GM18873 (cell line): ENCODE results near the gene DDI1.
A peak's percentile ranks its signal among the peaks of the same experiment; 100 is the strongest.

Experiments used
- ATAC-seq: cut with Tn5 transposase; IDR thresholded peaks from one replicate; pipeline ENCODE4 v1.9.1; 2021; ENCODE audit warnings: mild to moderate bottlenecking, moderate library complexity, moderate number of reproducible peaks; ENCODE audit not compliant: unreplicated experiment, low FRiP score

The DDI1 gene

DNA sequence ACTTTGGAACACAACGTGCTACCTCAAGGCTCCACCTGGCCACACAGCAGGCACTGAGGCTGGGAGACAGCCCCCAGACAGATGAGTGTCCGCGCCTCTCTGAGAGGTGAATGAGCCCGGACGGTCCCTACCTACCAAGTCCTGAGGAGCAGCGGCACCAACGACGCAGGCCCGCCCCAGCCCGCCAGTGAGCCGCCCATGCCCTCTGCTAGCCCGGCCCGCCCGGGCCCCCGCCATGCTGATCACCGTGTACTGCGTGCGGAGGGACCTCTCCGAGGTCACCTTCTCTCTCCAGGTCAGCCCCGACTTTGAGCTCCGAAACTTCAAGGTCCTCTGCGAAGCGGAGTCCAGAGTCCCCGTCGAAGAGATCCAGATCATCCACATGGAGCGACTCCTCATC lies at the start of gene DDI1:
DDI1 (plus strand) TSS at position 53 of the 400 bp plus-strand sequence; CDS start at position 236, 183 bp downstream.
- no peak for ATAC-seq

DNA sequence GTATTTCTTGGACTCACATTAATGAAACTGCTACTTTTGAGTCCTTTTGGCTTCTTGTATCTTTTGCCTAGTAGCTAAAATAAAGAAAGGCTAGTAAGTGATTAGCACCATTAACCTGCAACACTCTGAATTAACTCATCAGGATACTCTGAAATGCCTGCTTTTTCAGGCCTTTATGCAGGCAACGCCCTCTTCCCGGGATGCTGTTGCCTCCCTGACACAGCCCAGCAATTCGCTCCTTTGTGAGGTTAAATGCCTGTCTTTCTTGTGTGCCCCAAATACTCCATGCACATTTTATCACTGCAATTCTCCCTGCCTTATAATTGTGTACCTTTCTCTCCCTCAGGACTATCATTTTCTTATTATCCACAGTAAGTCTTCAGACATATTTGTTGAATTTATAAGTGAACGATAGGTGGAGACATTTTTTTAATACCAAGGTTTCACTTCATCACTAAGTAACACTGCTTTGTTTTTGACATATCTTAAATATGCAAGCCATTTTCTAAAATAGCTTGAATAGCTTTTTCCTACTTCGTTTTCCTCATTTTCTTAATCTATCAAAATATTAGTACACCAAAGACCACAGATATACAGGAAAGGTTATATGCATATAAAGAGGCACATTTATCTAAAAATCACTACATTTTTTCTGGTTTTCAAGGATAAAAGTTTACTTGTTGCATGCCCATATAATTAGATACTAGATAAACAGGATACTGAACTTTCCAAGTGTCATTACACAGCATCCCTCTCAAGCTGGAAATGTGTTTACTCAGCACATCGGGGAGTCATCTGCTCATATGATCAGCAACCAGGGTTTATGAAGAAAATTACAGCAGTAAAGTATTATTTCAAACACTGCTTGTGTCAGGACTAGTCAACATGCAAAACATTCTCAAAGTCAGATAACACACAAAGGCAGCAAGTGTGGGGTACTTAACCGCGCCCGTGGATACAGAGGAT lies 48.5 kb upstream of the DDI1 start:
- no peak for ATAC-seq

DNA sequence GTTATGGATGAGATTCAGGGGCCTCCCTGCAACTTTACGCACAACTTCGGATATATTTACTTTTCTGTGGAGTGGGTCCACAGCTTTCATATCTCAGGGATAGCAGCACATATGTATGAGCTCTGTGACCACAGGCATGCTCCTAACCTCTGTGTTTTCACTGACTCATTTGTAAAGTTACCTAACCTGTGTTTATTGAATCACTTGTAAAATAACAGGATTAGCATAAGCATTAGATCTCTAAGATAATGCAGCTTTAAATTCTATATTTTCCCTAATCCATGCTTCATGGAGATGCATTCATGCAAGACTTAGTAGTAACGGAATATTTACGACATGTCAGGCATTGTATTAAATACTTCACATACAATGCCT lies 47.9 kb upstream of the DDI1 start:
- no peak for ATAC-seq

DNA sequence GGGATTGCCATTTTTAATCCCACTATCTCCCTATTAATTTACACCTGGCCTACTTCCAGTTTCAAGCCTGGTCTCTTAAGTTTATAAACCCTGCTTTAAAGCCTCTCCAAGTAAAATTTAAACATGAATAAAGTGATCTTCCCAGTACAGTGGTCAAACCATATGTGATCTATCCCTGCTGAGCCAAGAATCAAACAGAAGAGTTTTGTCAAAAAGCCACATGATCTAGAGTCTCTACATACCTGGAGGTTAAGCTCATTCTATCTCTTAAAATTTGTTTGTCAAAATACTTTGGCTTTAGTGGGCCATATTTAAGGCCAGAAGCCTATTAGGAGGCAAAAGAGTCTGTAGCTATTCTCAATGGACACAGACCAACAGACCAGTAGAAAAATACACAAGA lies 42.9 kb upstream of the DDI1 start:
- ATAC-seq, result no peak

DNA sequence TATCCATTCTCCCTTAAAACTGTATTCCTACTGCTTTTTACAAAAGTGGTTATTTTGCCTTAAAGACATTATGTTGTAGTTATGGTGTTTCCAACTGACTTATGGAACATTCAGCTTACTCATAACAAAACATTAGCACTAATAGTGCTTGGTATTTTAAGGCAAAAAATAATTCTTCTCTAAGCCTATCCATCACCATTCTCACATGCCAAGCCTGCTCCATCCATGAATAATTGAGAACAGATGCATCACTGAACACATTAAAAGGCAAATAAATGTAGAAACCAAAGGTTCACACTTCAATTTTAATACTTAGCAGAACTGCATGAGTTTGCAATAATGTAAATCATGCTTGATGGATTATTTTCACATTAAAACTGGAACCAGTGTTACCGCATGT lies 42.3 kb upstream of the DDI1 start:
- no peak for ATAC-seq

DNA sequence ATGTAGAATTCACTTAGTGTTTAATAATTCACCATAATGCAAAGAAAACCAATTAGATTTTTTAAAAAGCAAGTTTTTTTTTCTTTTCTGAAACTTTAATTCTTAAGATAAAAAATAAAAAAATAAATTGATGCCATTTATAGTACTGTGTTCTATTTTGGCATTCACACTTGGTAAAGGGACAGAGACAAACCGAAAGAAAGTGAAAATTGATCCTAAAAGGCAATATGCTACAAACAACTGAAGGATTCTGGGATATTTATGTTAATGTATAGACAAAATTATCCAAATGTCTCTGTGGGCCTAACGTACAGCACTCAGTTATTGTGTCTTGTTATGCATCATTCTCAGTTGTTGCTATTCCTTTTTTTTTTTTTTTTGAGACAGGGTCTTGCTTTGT lies 41.9 kb upstream of the DDI1 start:
- no peak for ATAC-seq

DNA sequence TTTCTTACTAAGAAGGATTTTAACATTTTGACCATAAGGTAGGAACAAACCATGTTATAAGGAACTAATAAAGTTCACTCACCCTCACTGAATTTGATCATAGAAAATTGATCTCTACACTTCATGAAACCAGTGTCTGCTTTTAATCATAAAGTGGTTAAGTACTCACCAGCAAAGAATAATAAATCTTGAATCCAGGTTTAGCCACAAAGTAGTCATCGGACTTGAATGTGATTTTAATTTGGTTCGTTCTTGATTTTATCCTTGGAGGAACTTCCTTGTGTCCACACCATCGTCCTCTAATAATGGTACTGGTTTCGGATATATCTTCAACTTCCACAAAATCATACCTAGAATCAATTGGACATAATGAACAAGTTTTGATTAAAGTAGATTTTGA lies 40.5 kb upstream of the DDI1 start:
- ATAC-seq, result no peak

DNA sequence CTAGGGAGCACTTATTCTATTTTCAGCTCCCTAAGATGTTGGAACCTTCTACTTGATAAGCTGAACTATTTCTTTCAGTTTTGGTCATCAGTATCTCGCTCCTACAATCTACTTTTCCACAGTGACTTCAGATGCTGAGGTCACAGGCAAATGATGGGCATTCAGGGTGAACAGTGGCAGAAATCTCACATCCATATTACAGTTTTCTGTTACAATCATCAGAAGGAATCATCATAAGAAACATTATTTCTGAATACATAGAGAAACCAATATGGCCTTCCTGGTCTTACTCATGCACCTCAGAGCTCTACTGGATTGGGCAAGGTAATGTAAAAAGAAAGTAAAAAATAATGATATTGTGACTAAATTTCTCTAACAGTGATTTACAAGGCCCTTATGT lies 39.4 kb upstream of the DDI1 start:
- no peak for ATAC-seq

DNA sequence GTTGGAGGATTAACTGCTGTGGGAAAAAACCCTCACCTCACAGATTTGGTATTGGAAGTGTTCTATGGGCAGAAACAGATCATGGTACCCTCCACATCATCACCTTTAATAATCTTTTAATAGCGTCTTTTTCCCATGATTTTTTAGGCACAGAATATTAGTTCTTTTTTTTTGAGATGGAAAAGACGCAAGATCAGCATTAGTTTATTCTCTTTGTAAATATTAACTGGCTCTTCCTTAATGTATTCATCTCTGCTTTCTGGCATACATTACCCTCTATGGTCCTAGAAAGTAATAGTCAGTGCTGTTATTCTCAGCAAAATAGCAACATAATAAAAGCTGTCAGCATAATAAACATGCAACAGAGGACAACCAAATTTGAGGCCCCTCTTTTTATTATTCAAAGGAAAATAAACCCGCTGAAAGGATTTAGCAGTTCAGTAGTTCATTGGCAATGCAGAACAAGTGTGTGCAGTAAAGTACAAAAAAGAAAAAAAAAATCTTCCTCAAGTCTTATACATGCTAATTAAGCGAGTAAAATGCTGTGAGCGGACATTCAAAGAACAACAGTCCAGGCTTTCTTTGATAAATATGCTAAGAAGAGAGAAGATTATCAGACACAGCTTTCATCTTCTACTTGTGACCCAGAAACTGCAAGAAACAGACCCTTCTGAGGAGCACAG lies 37.5 kb upstream of the DDI1 start:
- ATAC-seq, result no peak

DNA sequence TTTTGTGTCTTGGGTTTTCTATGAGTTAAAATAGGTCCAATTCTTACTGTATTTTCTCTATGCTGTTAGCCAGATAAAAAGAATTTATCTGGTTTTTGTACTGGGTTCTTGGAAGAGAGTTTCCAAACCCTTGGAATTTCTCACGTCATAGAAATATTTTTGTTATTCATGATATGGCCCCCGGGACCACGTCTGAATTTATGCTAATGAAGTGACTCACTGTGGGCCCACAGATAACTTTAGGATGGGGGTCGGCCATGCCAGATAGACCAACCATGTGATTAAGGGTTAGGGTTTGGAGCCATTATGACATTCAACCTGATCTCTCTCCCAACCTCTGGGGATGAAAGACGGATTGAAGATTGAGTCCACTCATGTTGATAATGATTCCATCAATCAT lies 35.6 kb upstream of the DDI1 start:
- ATAC-seq, result no peak

DNA sequence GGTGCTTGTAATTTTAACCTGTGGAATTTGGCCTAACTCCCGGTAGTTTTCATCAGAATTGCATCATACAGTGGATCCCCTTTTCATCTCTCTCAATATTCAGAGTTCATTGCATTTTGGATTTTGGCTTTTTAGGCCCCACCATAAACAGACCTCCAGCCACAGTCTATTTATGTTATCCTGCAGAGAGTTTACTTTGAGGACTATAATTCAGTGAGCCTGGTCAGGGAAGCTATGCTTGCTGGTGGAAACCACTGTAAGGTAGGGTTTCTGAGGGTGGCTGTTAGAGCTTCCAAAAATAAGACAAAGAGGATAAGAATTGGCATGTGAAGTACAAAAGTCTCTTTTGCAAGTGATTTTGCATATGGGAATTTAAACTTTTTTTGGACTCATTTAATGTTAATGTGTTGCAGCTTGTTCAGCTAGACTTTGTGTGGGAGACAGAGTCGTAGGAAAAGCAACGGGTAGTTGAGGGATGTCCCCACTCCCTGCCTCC lies 34.8 kb upstream of the DDI1 start:
- ATAC-seq, result no peak

DNA sequence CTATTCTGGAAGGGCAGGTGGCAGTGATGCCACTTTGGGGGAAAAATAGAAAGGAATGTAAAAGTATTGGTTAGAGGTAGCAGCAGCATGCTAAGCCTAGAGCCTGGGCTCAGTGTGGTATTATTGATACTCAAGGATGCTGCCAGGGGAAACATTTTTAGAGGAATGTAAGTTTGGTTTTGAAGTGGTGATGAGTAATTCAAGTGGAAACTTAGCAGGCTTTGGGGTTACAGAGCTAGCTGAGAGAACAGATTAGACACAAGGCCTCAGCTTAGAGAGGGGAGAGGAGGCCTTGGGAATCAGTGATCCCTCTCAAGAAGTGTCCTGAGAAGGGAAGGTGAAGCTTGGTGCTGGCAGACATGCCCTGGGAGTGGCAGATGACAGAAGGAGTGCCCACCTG lies 32.9 kb upstream of the DDI1 start:
- no peak for ATAC-seq

DNA sequence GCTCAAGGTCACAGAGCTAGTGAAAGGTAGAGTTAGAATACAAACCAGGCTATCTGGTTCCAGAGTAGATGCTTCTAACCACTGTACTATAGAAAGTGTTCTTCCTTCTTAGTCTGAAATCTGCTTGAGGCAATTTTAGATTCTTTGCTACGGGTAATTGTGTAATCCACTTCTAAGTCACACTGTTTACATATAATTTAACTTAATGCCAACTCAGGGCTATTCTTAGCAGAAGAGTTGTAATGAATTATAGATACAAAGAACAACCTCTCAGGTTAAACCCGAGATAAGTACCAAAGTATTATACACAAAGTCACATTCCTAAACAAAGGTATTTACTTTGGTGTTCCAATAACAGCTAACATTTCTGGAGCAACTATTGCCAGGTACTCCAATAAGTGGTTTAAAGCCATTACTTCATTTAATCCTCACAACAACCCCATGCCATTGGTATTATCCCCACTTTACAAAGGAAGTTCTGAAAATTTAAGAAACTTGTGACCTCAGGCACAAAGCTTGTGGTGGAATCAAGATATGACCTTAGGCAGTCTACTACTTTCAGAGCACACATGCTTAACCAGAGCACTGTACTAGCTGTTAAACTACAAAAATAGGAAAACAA lies 31.1 kb upstream of the DDI1 start:
- ATAC-seq, result no peak

DNA sequence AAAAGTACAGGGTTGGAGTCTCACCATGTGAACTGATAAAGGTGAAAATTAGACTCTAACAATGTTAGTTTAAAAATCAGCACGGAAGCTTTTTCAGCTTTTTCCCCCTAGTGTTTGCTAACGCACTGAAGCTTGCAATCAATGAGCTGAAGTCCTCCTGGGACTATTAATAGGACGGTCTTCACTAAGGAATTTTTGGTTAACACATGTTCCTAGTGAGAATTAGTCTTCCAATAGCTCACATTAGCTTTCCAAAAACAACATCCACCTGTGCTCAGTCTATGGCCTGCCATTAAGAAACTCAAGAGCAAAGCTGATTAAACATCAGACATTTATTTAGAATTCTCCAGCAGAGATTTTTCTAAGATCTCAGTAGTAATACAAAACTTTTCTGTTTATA lies 26.7 kb upstream of the DDI1 start:
- ATAC-seq, result no peak

DNA sequence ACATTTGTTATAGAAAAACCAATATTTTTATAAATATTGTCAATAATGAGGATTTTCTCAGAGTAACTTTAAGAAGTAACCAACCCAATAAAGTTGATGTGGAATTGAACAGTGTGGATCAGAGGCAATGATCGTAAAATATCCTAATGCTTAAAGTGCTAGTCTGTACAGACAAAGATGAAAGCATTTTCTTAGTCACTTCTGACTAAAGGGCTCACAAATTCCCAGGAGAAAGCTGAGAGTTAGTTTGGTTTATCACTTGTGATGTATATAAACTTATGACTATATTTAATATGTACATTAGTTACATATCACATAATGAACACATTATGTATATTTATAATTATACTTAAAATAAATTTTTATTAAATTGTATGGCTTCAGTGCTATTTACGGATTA lies 25.4 kb upstream of the DDI1 start:
- ATAC-seq, result no peak

DNA sequence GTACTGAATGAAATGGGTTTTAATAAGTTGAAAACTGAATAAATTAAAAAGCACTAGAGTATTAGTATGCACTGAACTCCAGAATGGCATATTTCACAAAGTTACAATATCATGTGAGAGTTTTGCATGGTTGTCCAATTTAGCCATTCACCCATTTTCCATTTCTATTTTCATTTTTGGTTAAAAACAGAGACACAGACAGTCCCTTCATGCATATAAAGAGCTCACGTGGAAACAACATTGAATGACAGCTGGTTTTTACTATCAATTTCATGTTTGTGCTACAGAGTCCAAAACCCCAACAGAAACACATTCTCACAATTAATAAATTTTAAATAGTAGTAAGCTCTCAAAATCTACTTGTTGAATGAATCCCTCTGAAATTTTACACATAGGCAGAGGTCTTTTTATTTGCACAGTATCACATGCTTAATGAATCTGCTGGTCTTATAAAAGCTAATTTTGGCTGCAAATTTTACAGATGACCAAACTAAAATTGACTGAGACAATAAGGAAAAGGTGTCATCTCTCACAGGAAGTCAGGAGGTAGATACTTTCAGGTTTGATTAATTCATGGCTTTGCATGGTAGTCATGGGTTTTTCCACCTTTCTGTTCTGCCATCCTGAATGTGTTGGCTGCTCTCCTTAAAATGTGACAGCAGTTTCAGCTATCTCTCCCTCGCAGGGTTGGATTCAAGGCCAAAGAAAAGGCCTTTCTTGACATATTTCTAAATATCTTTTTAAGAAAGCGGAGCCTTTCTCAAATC lies 20.6 kb upstream of the DDI1 start:
- ATAC-seq, result peak; percentile 86

DNA sequence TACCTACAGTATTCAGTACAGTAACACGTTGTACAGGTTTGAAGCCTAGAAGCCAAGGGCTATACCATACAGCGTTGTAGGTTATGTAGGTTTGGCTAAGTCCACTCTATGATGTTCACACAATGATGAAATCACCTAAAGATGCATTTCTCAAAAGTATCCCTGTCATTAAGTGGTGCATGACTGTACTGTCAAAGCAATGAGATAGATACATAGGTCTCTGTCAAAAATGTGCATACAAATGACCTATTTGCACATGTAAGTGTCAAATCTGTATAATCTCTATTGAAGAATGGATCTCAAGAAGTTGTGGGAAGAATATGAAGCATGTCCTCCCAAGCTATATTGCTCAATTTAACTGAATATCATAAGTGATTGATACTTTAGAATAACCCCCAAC lies 11.9 kb upstream of the DDI1 start:
- no peak for ATAC-seq

DNA sequence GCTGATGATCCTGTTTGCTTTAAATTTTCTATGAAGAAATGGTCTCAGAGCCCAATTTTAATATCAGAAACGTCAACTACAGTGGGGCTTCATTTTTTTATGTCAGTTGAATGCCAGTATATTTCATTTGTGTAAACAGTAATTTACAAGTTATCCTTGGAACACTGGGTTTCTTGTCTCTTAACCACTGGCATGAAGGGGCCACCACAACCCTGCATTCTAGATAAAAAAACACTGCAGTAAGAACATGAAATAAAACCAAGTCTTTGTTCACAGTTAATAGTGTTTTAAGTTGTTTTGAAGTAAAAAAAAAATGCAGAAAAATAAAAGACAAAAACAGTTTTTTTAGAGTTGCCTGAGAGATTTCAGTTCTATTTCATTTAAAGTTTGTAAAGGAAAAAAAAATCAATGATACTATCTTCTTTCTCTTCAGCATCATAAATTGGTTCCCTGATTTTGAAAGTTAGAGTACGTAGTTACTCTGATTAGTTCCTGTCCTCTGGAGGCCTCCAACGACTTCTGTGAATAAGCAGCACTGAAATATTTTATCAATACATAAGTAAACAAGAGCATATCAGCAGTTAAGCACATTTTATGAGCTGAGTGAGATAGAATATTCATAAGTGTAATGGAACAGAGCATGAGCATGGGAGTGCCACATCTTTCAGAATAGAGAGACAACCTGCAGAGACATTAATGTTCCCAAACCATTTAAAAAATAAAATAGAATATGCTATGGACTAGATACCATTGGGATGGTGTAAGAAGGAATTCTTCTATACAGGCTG lies 7.8 kb upstream of the DDI1 start:
- ATAC-seq, result no peak

DNA sequence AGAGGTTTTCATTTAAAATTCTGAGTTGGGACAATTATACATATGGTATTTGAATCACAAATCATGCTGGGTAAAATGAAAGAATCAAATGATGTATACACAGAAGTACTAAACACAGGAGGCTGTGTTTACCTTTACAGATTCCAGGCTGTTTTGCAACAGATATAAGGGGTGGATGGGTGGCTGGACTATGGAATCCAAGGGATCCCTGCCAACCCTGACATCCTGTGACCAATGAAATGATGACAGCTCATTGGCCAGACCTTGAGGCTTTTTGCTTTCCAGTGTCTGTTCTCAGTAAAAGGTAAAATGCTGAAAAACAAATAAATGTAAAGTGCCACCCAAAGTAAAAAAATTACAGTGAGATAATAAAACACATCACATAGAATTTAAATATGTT lies 3.3 kb upstream of the DDI1 start:
- no peak for ATAC-seq

DNA sequence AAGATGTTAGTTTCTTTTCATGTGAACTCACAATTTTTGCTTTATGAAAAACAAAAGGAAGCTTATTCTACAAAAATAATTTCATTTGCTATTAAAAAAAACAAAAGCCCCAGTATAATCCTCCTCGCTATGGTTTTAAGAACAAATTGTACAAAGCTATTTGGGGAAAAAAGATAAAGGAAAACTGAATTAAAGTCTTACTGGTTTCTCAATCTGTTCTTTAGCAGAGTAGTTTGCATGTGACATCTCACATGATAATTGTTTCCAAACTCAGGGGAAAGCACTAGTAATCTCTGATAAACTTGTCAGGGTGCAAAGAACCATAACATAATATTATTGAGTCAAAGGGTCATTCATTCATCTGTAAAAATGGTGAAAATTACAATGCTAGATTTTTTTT lies 2.9 kb upstream of the DDI1 start:
- ATAC-seq, result no peak
